Measurements from ENCODE around the gene CBLN4.

Gene CBLN4

GRCh38 chr20:56005389-56005715 lies at the start of gene CBLN4:
Gene CBLN4, minus strand, starts transcription at chr20:56005519. Its CDS starts 1,348 bp downstream, at chr20:56004171.
- no peak for FAIRE-seq

DNA sequence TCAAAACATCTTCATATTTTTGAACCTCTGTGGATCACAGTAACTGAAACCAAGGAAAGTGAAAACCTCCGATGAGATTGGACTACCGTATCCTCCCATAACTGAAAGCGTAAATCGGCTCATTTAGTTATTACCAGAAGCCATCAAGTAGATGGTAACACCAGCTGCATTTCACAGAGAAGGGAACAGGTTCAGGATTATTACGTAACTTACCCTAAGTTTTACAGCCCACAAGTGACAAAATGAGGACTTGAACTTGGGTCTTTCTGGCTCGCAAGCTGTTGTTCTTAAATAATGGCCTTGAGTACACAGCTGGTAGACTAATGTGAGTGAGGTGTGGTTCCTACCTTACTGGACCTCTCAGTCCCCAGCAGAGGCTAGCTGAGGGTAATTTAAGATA lies 37.9 kb upstream of the CBLN4 start:
- no peak for FAIRE-seq

DNA sequence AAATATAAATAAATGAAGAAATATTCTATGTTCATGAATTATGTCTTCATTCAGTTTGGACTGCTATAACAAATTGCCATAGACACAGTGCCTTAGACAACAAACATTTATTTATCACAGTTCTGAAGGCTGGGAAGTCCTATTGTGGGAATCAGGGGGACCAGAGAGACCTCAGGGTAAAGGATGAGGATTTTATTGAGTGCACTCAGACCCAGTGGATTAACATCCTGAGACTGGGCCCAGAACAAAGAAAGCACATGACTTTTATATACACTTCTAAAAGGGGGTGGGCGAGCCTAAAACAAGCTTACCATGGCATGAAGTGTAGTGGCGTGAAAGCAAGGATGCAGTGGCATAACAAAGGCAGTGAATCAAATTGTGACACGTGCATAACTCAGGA lies 26.9 kb upstream of the CBLN4 start:
- FAIRE-seq: no peak

GRCh38 chr20:56018716-56019115 lies 13.4 kb upstream of the CBLN4 start:
- FAIRE-seq: no peak

- no peak for FAIRE-seq
Measured at GRCh38 chr20:56018194-56018593, 12.9 kb upstream of the CBLN4 start.

DNA sequence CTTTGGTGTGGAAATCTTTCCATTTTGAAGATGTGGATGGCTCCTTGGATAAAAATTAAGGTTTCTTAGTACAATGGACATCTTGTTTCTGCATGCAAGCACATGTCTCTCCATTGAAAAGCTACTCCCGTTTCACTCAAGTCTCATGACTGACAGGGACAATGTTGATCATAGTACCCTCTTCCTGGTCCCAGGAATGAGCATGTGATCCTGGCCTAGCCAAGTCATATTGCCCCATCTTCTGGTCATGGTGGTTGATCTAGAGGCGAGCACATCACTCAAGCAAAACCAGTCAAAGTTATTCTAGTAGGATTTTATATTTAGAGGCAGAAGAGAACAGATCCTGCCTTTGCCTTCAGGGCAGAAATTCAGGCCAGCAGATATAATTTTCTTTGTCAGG lies 12.2 kb upstream of the CBLN4 start:
- no peak for FAIRE-seq

GRCh38 chr20:56014998-56015397 lies 9.7 kb upstream of the CBLN4 start:
- no peak for FAIRE-seq

DNA sequence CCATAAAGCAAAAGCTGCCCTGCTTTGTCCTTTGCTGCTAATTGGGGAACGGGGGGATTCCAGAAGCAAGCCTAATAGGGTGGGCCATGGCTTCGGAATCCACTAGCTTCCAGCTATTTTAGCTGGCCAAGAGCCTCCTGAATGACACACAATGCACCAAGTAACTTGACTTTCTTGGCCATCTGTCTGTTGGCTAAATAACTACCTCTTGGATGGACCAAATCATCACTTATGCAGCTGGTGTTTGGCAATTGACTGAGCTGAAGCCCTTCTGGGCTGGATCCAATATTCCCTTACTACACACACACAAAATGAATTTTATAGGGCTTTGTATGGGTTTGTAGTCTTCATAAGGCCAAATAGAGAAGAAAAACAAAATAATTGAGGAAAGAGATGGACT lies 8.8 kb upstream of the CBLN4 start:
- no peak for FAIRE-seq

DNA sequence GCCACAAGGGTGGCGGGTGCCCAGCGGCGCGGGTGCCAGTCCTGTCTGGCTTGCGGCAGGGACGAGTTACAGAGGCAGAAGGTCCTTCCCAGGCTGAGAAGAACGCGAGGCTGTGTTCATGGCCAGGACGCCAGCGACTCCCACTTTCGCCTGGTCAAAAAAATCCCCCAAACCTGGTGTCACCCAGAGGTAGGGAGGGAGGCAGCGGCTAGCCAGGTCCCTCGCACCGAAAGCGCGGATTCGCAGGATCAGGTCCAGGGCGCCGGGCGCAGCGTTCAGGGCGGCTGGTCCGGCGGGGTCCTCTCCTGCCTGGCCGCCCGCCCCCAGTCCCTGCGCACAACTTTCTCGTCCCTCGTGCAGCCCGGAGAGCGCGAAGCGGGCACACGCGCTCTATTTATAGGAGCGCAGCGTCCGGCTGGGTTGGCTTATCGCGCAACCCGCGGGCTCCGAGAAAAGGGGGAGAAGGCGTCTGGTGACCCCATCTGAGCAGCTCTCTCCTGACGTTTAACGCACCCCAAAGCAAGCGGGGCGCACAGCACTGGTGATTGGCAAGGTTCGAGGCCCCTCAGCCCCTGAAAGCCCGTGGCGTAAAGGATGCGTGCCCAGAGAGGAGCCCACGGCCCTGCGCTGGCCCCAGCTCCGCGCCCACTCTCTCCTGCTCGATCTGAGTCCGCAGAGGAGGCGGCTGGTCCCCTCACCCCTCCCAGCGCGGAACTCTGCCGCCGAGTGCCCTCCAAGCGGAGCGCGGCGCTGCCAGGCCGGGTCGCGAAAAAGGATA lies 519 bp downstream of the CBLN4 start:
- FAIRE-seq: no peak

DNA sequence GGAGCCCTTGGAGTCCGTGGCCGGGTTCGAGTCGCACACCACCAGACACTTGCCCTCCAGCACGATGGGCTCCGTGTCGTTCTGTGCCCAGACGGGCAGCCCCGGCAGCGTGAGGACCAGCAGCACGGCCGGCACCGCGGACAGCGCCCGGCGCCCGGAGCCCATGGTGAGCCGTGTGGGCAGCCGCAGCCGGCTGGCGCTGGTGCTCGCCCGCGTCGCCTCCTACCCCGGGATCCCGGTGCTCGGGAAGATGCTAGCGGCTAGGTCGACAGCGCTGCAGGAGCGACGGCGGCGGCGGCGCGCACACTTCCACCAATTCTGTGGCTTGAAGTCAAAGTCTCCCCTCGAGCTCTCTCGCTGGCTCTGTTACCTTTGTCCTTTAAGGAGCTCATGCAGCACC lies 1.3 kb downstream of the CBLN4 start:
- FAIRE-seq: no peak

- no peak for FAIRE-seq
Measured at GRCh38 chr20:56002908-56003800, 2.2 kb downstream of the CBLN4 start.

DNA sequence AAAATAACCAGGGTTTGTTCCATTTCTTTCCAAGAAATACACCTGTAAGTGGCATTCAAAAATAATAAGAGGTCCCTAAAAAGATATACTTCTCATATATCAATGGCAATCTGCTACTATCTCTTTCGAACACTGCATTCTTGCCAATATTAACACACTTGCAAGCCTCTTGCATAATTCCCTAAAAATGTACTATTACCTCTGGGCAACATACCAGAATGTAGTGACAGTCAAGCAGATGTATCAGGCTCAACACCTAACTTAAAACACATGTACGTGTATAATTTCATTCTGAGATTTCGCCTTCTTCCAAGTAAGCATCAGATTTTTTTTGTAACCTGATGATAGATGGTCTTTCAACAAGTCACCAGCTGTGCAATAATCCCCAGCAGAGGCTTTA lies 3.4 kb downstream of the CBLN4 start:
- no peak for FAIRE-seq

DNA sequence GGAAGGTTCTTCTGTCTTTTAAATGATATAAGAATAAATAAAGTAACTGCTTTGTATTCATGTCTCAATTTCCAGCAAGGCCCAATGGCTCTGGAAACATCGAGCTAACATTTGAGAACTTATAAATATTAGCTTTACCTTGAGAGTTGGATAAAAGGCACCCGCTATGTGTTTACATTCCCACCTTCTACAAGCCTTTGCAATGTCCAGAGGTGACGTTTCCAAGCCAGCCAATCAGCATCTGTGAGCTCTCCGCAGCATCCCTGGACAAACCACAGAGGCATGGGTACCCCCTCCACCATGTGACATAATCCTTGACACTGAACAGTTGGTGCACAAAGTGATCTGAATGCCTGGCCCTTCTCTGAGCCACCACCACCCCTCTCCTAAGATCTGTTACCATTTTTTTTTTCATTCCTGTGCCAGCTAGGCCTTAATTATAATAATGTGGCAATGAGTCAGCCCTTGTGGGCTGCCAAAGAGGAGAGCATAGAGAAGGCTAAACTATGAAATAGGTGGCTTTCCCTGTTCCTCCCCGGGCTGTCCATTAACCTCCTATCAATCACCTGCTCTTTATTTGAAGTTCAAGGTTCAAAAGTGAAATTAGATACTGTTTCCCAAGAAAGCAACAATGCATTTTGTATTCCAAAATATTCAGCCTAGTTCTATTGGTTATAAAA lies 4.1 kb downstream of the CBLN4 start:
- no peak for FAIRE-seq

GRCh38 chr20:55978550-55978949 lies 26.8 kb downstream of the CBLN4 start:
- FAIRE-seq: no peak

GRCh38 chr20:55977690-55978459 lies 27.4 kb downstream of the CBLN4 start:
- FAIRE-seq: no peak

- no peak for FAIRE-seq
Measured at GRCh38 chr20:55974491-55975202, 30.7 kb downstream of the CBLN4 start.

- no peak for FAIRE-seq
Measured at GRCh38 chr20:55964790-55965189, 40.5 kb downstream of the CBLN4 start.

- no peak for FAIRE-seq
Measured at GRCh38 chr20:55961376-55962330, 43.7 kb downstream of the CBLN4 start.

DNA sequence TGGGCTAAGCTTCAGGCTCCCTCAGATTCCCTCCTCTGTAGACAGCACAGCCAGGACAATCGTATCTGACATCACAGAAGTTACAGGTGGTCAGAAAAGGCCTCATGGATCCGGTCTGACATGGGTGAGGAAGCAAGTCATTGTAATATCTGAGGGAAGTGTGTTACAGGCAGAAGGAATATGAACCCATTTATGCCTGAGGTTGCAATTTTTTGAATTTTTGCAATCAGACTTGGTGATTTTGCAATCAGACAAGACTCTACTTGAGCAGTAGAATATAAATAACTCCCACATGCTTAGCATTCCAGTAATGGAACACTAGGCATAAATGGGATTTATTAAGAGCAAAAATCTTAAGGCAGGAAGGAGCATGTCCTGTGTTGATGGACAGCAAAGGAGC lies 52.1 kb downstream of the CBLN4 start:
- no peak for FAIRE-seq

- FAIRE-seq: no peak
Measured at GRCh38 chr20:55947701-55948100, 57.6 kb downstream of the CBLN4 start.

All from G401.6 (cell line).